LNCaP clone FGC (cell line): ENCODE measurements around the gene HIF1AN.
A peak's percentile ranks its signal among the peaks of the same experiment; 100 is the strongest.

Experiments
- DNase-seq: peaks from one replicate; pipeline ENCODE4 v3.0.0-alpha.2; 2011; ENCODE audit warnings: low read depth
- H3K4me3 ChIP-seq: 2 replicates; pipeline ENCODE4 v1.5.1; 2011; ENCODE audit warnings: mild to moderate bottlenecking, low read depth, low read length, control low read depth
- CTCF ChIP-seq: IDR thresholded peaks from 2 replicates; pipeline ENCODE4 v1.5.1; 2012; ENCODE audit warnings: mild to moderate bottlenecking; ENCODE audit not compliant: control insufficient read depth, insufficient read depth; ENCODE audit errors: extremely low read depth

Gene HIF1AN

GRCh38 chr10:100509241-100509840 lies 26.4 kb upstream of the HIF1AN start:
- TF ChIP-seq CTCF, result no peak

GRCh38 chr10:100510533-100511308 lies 25.0 kb upstream of the HIF1AN start:
- no peak for DNase-seq
- TF ChIP-seq CTCF, result no peak
- no peak overlapping the region for H3K4me3 ChIP-seq

More at GRCh38 chr10:100509241-100509840, 26.4 kb upstream of the HIF1AN start:
- H3K4me3 ChIP-seq, result no peak overlapping the region
- no peak for DNase-seq

GRCh38 chr10:100515612-100516011 lies 20.1 kb upstream of the HIF1AN start:
- no peak overlapping the region for H3K4me3 ChIP-seq
- TF ChIP-seq CTCF, result no peak
- DNase-seq, result no peak

- no peak overlapping the region for H3K4me3 ChIP-seq
- no peak for DNase-seq
- no peak for TF ChIP-seq CTCF
Measured at GRCh38 chr10:100516847-100517246, 18.9 kb upstream of the HIF1AN start.

- H3K4me3 ChIP-seq, result no peak overlapping the region
- TF ChIP-seq CTCF, result peak; percentile 62
- no peak for DNase-seq
Measured at GRCh38 chr10:100518761-100519241, 16.9 kb upstream of the HIF1AN start.

GRCh38 chr10:100519311-100520051 lies 16.3 kb upstream of the HIF1AN start, which contains the start of gene SEC31B:
TSS of gene SEC31B (minus strand) at chr10:100519861. CDS start at chr10:100516952, 2,909 bp downstream.
- no peak within 1 kb of the TSS for H3K4me3 ChIP-seq
- DNase-seq, result no peak
- no peak for TF ChIP-seq CTCF
